ENCODE results near the gene SLC9A9.

GRCh38 chr3:143821862-143822261 is 26.4 kb downstream of the SLC9A9 start:
- TF ChIP-seq E4F1 (IDR thresholded peaks at IDR 0.05; ENCODE audit: borderline replicate concordance, partially characterized antibody): no peak
- TF ChIP-seq CTCF (IDR thresholded peaks at IDR 0.05 in 2 of 3, conservative IDR thresholded peaks at IDR 0.05 in 1 of 3; ENCODE audit: control insufficient read depth in 2 of 3, extremely low read depth in 1 of 3, insufficient read depth in 1 of 3, low read depth in 3 of 3, low read length in 3 of 3): no peak
- no peak for TF ChIP-seq POLR2AphosphoS5 (IDR thresholded peaks at IDR 0.05; ENCODE audit: low read length)
- TF ChIP-seq IKZF1 (conservative IDR thresholded peaks at IDR 0.05): no peak
- no peak for TF ChIP-seq SIX5 (IDR thresholded peaks at IDR 0.05; ENCODE audit: low read depth, low read length, severe bottlenecking)
- no peak for TF ChIP-seq LARP7 (IDR thresholded peaks at IDR 0.05)
- TF ChIP-seq SRF (IDR thresholded peaks at IDR 0.05; ENCODE audit: low read depth in 2 of 2, low read length in 2 of 2): no peak
- TF ChIP-seq ATF2 (IDR thresholded peaks at IDR 0.05; ENCODE audit: low read length): no peak
- TF ChIP-seq NR2C1 (IDR thresholded peaks at IDR 0.05): no peak
- no peak for TF ChIP-seq SREBF2 (IDR thresholded peaks at IDR 0.05; ENCODE audit: low read length)
- TF ChIP-seq FOS (IDR thresholded peaks at IDR 0.05; ENCODE audit: borderline replicate concordance, extremely low read depth, insufficient read length): no peak
